COLO668 (cell line): ENCODE data around the gene PLCB1.

Experiments used
- DNase-seq: peaks from one replicate; lab custom pipeline; 2025; ENCODE audit not compliant: unreplicated experiment; lab: John Stamatoyannopoulos, UW

The PLCB1 gene

DNA sequence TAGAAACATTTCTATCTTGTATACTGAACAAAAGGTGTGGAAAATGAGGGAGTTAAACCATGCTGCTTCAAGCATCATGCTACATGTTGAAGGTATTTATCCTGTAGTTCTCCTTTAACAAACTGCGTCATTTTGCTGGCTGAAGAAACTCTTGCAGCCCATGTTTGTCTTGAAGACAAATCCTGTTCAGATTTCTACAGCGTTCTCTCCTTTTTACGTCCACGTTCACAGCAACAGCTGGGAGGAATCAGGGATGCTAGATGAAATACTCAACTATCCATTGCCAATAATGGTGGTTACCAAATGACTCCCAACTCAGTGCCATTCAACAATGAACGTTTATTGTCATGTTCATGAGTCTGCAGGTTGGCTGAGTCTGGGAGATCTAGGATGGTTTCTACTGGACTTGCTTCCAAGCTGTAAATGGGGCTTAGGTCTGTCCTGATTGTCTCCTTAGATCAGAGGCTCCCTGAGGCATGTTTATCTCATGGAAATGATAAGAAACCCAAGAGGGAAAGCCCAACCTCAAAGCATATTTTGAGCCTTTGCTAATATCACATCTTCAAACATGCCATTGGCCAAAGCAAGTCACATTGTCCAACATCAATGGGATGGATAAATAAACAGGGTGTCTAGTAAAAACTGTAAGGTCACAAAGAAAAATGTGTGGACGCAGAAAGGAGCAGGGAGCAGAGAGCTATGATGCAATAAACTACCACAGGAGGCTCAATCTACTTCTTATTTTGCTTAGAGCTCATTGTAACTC is 2.7 kb upstream of the PLCB1 start:
- DNase-seq, result no peak

DNA sequence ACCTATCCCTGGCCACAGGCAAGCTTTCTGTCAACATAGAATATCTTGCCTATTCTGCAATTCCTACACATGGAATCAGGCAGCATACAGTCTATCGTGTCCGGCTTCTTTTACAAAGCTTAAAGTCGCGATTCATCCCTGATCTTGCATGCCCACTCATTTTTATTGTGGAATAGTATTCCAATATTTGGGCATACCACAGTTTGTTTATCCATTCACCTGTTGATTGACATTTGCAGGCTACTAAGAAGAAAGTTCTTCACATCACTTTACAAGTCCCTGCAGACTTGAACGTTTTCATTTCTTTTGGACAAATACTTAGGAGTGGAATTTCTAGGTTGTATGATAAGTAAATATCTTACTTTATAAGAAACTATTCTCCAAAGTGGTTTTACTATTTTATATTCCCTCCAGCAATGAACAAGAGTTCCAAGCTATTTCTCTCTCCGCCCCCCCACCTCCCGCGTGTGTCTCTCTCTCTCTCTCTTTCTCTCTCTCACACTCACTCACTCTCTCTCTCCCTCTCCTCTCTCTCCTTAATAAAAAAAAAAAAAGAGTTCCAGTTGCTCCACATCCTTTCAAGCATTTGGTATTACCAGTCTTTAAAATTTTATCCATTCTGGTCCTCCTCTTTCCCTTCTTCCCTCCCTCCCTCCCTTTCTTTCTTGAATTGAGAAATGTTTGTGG is 1.1 kb upstream of the PLCB1 start:
- no peak for DNase-seq

DNA sequence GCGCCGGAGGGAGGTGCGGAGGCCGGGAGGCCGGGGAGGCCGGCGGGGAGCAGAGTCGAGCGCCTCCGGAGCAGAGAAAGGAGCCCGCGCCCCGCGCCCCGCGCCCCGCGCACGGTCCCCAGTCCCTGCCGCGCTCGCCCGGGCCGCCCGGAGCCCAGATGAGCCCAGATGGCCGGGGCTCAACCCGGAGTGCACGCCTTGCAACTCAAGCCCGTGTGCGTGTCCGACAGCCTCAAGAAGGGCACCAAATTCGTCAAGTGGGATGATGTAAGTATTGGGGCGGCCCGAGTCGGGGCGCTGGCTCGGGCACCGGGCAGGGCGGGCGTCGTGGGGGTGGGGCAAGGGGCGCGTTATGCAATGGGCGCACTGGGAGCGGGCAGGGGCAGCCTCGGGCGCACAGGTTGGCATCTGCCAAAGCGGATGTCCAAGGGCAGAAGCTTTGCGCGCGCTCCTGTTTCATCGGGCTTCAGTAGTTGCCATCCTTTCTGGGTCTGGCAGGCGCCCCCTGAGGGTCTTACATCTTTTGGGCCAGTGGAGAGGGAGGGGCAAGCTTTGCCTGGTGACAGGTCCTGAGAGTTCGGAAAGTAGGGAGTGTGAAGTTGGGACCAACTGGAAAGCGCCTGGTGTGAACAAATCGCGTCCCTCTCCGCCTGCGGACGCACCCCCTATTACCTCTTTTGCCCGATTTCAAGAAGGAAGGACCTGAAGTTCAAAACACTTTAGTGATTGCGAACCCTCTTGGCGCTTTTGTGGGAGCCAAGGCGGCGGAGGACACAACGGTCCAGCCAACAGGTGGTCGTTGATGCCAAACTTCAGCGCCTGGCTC is 631 bp downstream of the PLCB1 start:
- DNase-seq, result peak; percentile 53

DNA sequence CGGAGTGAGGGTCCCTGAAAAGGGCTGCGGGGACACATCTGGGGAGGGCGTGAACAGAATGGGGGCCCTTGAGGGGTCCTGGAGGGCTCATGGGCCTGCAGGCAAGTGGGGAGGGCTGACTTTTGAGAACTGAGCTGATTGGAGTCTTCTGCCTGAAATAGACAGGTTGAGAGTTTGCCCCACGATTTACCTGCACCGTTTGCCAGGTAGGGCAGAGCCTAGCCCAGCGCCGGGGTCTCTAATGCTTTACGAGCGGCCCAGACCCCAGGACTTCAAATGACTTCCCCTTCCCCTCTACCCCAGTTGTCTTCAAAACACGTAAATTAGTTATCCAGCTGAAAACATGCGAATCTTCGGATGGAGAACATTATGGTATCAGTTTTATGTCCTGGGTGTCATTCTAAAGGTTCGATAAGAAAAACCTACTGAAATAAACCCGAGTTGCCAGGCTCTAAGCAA is 1.3 kb downstream of the PLCB1 start:
- no peak for DNase-seq

DNA sequence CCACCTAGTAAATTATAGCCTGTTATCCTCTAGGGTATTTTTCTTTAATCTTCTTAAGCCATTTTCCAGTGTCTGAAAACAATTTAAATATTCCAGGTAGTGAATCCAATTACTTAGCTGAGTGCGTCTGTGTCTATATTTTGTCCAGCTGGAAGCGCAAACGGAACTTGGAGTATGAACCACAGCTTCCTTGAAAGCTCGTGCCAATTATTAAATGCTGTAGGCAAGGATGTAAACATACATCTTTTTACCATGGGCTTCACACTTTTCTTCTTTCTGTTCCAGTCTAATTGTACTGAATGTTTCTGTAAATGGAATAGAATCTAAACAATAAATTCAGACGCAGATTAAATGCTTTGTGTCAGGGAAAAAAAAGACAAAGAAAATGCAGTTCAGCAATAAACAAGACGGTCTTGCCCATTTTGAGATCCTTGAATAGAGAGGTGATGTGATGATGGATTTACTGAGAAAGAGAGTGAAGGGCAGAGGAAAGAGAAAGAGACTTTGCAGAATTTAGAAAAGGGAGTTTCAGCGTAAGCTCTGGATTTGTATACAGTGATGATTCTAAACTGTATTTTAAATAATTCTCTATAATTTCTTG is 1.9 kb downstream of the PLCB1 start:
- DNase-seq, result no peak

DNA sequence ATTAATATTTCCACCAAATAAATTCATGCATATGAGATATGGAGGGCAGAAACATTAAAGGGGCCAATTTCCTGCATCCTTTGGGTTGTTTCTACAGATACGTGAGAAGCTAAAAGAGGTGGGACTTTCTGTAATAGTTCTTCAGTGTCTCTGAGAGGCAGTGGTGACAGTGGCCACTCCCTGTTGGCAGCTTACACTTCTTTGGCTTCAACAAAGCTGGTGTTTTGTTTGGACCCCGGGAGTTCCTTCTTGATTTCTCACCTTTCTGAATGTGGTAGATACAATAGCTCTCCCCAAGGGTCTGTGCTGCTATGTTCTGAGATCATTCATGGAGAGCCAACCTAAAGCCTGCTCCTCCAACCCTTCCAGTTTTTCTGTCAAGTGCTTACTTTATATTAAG is 7.8 kb downstream of the PLCB1 start:
- no peak for DNase-seq

DNA sequence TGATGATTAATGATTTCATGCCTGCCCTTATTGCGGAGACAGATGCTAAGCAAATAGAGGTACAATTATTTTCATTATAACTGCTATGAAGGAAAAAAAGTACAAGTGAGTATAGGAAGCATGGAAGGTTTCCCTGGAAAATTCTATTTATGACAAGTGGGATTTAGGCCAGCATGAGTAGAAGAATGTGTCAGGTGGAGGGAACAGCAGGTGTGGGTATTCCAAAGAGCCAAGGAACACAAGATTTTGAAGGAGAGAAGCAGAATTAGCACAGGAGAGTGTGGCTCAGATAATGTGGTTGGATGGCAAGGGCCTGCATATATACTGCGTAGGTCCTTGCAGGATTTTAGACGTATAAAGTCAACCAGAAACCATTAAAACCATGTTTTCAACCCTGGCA is 11.4 kb downstream of the PLCB1 start:
- no peak for DNase-seq

DNA sequence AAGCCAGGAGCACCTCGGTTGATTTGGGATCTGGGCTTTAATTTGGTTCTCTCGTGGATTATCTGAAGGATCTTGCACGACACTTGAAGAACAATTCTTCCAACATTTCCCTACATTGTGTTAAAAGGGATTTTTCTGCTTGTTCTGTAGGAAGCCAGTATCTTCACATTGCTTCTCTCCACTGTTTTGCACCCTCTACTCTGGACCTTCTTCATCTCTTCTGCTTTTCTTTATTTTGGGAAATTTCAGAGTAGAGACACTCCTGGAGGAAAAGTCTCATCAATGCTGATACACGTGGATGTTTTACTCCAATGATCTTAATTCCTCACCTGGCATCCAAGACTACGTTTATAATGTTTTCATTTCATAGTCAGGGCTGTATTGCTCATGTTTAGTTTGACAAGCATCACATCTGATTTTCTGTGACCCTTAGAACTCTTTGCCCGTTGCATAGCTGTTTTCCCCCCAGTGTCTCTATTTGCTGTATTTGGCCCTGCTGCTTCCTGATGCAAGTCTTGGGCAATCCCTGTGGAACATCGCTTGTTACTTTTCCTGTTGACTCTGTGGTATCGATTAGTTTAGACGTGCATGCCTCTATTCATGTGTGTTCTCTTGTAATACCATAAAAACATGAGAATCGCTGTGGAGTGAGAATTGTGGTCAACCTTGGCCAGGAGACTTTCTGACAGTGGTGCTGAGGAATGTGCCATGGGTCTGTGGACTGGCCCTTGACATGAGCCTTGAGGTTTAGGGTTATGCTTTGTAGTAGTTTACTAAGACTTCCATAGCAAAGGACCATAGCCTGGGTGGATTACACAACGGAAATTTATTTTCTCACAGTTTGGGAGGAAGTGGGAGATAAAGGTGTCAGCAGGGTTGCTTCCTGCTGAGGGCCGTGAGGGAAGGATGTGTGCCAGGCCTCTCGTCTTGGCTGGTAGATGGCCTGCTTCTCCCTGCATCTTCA is 12.5 kb downstream of the PLCB1 start:
- no peak for DNase-seq

DNA sequence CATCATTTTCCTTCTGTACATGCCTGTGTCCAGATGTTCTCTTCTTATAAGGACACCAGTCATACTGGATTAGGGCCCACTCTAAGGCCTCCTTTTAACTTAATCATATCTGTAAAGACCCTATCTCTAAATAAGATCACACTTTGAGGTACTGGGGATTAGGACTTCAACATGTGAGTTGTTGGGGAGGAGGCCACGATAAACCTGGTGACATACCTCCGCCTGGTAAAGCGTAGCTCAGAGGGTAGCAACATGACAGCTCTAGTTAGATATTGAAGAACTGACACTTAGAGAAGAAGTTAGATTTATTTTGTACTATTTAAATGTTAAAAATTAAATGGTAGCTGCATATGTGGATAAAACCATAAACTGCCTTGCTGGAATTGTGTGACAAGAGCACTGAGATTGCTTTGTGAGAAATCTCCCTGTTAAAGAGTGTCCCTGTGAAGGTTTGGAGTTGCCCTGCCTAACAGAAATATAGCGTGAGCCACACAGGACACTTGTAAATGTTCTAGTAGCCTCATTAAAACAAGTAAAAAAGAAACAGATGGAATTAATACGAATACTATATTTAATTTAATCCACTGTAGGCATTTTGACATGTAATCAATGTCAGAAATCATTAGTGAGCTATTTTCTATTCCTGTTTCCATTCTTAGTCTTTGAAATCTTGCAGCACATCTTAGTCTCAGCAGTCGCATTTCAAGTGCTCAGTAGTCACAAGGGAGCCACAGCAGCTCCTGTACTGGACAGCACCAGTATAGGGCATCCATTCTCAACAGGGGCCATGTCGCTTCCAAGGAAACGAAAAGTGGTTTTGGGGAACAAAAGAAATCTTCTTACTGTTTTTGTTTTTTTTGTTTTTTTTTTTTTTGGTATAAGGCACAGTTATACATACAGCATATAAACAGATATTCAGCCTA is 13.4 kb downstream of the PLCB1 start:
- DNase-seq, result no peak

DNA sequence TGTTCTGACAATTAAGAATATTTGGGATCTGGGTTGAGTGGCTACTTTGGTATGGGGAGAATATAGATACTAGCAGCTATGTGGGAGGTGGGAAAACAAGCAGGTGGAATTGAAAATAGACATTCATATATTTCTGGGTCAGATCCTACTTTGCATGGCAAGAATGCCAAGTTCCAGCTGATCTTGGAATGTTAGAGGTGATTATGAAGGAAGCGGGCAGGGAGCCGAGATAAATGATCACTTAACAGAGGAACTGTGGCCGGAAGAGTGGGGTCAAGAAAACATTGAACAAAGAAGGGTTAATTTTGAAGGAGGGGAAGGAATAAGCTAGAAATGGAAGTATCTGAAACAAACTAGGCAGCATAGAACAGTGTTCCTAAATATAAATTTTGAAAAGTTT is 15.4 kb downstream of the PLCB1 start:
- no peak for DNase-seq

DNA sequence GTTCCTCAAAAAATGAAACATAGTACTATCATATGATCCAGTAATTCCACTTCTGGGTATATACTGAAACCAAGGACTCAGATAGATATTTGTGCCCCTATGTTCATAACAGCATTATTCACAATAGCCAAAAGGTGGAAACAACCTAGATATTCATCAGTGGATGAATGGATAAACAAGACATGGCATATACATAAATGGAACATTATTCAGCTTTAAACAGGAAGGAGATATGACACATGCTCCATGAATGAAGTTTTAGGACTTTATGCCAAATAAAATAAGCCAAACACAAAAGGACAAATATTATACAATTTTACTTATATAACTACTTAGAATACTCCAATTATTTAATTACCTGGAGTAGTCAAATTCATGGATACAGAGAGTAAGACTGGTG is 16.4 kb downstream of the PLCB1 start:
- no peak for DNase-seq

DNA sequence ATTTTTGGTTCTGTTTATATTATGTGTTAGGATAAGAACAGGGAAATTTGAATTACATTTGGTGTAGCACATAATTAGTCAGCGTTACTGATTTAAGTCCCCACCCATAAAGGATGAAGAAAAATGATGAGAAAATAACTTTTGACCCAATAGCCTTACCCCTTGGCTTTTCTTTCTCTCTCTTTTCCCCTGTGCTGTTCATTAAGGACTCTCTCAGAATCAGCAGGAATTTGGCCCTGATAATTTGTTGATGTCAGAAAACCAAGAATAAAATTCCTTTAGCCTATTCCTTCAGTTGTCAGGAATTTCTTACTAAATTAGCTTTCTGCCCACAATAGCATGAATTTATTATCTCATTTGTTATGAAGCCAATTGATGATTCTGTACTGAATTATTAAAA is 18.5 kb downstream of the PLCB1 start:
- no peak for DNase-seq

DNA sequence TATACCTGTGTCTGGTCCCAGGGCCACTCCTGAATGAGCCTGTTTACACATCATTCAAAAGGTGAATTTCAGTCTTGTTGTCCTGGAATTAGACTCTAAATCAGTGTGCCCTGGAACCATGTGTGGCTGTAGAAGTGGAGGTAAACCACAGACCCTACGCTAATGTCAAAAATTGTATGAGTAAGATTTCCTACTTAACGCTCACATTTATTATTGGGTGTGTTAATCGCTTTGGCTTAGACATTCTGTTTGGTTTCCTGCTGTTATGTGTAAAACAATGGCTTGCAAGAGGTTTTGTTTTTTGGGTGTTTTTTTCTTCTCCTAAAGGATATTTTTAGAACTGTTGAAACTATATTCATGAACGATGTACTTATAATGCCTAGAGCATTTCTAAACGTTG is 19.3 kb downstream of the PLCB1 start:
- no peak for DNase-seq

DNA sequence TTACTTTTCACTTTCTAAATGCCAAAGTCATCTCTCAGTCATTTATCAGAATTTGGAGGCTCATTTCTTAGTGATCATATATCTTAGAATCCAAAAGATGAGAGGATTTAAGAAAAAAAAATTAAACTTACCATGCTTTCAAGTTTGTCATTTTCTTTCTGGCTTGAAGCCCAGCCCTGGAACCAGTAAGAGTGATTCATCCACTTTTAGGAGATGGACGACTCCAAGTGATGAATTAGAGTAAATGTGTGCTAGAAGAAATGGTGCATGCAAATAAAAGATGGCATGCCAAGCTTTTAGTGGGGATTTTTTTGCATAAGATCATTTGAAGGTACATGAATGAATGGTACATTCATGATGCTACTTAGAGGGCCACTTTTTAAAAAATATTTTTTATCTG is 20.1 kb downstream of the PLCB1 start:
- DNase-seq, result no peak

DNA sequence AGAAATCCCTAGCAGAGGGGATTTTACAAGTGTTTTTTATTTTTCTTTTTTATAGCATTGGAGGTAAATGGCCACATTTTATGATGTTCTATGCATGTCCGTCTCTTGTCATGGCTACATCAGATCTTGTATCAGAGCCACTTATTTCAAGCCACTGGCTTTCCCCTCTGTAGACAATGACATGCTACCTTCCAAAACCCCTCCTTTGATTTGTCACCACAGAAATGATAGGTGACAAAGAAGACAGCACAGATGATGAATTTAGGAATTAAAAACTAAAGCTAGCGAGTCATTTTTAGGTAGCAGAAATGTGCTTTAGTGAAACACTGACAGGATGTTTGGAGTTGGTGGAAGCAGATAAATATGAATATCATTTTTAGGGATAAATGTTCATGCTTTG is 20.8 kb downstream of the PLCB1 start:
- DNase-seq, result no peak

DNA sequence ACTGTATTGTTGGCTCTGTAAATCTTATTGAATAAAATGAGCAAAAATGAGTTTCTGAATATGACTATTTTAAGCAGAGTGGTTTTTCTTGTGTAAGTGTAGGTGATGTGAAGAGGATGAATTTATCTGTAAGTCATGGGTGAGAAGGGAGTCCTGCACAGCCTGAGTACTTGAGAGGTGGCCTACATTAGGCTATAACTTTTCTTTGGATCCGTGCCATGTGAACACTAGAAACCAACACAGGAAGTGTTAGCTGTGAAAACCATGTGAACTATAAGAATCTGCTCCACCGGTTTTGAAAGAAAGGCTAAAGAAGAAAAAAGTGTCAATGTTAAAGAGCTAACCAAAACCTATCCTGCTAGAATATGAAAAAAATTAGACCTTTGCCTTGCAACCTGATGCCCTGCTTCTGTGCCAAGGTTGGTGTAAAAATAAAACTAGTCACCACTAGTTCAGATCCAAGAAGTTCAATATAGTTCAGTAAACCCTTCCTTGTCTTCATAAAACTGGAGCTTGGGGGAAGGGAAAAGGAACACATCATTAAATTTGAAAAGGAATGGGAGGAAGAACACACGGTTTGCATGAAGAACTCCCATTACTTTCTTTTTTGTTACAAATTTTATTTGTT is 21.3 kb downstream of the PLCB1 start:
- no peak for DNase-seq

DNA sequence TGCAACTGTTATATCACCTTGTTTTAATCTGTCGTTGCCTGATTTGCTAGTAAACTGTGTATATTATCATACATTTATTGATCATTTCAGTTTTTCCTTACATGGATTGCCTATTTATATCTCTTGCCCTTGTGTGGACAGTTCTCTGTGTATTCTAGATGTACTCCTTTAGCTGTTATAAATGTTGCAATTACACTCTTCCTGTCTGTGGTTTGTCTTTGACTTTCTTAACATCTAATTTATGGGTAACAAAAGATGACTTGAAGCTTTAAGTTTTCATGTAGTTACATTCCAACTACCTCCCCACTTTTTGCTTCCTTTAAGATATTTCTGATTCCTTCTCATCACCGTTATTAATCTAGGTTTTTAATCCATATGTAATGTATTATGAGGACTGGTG is 22.6 kb downstream of the PLCB1 start:
- DNase-seq, result no peak

DNA sequence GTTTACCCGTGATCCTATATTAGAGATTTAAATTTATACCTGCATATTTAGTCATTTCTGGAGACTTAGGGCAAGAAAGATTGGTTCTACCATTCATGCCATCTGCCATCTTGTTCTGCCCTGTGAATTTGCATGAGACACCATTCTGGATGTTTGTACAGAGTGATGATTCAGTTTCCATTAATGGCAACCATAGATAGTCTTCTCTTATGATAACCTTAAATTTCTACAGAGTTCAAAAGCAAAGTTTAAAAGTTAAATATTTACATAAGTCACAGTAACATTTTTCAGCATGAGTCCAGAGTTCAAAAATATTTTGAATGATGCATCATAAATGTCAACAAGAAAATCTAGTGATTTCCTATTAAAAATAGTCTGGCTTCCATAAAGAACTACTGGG is 23.2 kb downstream of the PLCB1 start:
- no peak for DNase-seq

DNA sequence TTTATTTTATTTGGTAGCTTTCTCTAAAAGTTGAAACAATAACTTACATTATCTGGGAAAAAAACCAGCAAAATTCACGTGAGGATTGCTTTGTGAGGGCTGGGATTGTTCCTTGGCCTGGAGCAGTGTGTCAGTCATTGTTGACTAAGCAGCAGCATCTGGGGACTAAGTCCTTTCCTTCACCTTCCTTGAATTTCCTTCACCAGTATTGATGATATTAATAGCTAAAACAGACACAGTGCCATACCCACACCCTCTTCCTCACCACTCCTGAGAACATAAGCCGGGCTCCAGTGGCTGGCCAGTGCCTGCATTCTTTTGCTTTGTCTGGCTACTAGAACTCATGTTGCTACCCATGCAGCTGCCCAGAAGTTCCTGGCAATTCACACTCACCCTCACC is 23.7 kb downstream of the PLCB1 start:
- peak; percentile 28 for DNase-seq
